ENCODE data around the gene MX1.

GRCh38 chr21:41497008-41497407 lies 71.0 kb downstream of the MX1 start:
- TF ChIP-seq POLR2A (IDR thresholded peaks at IDR 0.05; ENCODE audit: low read length): no peak
- no peak for TF ChIP-seq GATA1 (IDR thresholded peaks at IDR 0.05; ENCODE audit: low read depth, low read length)

Data from erythroblast (primary cell).